GM12873 (cell line): ENCODE data around the gene TMEM119.

ENCODE experiments used
- TF ChIP-seq, protein P1 (sequence below): IDR thresholded peaks from 2 replicates; pipeline ENCODE4 v1.5.1; 2012; ENCODE audit warnings: low read depth, mild to moderate bottlenecking, moderate library complexity, low read length, control low read depth; ENCODE audit not compliant: insufficient read depth; ENCODE audit errors: missing control alignments

The TMEM119 gene

GRCh38 chr12:108599541-108599940 is 1.7 kb upstream of the TMEM119 start:
- TF ChIP-seq, protein P1, sequence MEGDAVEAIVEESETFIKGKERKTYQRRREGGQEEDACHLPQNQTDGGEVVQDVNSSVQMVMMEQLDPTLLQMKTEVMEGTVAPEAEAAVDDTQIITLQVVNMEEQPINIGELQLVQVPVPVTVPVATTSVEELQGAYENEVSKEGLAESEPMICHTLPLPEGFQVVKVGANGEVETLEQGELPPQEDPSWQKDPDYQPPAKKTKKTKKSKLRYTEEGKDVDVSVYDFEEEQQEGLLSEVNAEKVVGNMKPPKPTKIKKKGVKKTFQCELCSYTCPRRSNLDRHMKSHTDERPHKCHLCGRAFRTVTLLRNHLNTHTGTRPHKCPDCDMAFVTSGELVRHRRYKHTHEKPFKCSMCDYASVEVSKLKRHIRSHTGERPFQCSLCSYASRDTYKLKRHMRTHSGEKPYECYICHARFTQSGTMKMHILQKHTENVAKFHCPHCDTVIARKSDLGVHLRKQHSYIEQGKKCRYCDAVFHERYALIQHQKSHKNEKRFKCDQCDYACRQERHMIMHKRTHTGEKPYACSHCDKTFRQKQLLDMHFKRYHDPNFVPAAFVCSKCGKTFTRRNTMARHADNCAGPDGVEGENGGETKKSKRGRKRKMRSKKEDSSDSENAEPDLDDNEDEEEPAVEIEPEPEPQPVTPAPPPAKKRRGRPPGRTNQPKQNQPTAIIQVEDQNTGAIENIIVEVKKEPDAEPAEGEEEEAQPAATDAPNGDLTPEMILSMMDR, result no peak

GRCh38 chr12:108598553-108599250 is 818 bp upstream of the TMEM119 start:
- TF ChIP-seq, protein P1, result no peak

GRCh38 chr12:108596854-108597558 is 878 bp downstream of the TMEM119 start:
- TF ChIP-seq, protein P1, result no peak

DNA sequence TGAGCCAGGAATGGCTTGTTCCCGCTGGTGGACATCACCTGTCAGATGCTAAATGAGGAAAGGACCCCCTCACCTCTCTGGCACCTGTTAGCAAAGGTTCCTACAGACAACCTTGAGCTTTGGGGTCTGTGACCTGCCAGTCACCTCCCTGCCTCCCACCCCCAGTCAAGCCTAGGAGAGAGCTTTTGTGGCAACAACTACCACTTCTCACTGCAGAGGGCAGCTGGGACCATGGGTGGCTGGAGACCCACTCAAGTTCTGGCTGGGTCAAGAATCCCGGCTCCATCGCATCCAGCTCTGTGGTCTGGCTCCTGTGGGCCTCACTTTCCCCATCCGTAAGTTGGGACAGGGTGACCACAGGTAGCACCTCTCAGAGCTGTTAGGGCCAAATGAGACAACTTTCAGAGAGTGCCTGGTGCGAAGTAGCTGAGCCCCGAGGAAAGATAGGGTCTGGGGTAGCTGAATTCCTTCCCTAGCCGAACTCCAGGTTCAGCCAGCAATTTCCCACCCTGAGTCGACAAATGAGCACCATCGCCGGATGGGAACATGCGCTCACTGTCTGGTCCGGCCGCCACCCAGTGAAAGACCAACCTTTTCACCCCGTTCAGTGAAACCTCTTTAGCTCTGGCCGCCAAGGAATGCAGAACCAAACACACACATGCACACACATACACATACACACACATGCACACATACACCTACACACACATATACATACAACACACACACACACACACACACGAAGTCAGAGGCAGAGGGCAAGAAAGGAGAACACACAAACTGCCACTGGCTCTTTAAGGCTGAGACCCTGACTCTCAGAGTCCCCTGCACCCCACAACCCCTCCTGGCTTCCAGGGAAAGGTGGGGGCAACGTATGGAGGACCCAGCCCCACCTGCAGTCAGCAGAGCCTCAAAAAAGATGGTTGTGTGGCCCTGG is 1.9 kb downstream of the TMEM119 start:
- TF ChIP-seq, protein P1, result no peak

- TF ChIP-seq, protein P1, result no peak
Observed at GRCh38 chr12:108594960-108595710, 2.7 kb downstream of the TMEM119 start.

DNA sequence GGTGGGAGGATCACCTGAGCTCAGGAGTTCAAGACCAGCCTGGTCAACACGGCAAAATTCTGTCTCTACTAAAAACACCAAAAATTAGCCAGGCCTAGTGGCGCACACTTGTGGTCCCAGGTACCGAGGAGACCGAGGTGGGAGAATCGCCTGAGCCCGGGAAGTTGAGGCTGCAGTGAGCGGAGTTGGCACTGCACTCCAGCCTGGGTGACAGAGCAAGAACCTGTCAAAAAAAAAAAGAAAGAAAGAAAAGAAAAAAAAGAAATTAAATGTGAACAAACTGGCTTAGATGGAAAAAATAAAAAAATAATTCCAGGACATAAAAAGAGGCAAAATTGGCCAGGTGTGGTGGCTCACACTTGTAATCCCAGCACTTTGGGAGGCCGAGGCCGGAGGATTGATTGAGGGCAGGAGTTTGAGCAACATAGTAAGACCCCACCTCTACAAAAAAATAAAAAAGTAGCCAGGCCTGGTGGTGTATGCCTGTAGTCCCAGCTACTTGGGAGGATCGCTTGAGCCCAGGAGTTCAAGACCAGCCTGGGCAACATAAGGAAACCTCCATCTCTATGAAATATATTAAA is 3.5 kb downstream of the TMEM119 start:
- TF ChIP-seq, protein P1, result no peak
